ENCODE data around the gene MUC4. TPM values are rescaled to one million over a fixed set of nuclear protein-coding genes. Genes with fewer than 3 reads are reported as not detected.

Gene MUC4
- total and polyA plus RNA-seq, 9 of the 15 experiments (the other 6 are each of a cell fraction or from before 2014, with no cell fraction given) = under 0.01 to 0.21 (median 0.10) TPM; not detected in 4

- 0 out of 2 replicates have a peak, but pooled peaks have one; percentile 23 for TF ChIP-seq MYC (IDR thresholded peaks at IDR 0.05; ENCODE audit: low read depth, low read length)
- 0 out of 2 replicates have a peak, but pooled peaks have one; percentile 24 for TF ChIP-seq MYC (CRISPR knock-in tag; IDR thresholded peaks at IDR 0.05; ENCODE audit: borderline replicate concordance, low read depth)
- TF ChIP-seq CTBP1 (IDR thresholded peaks at IDR 0.05; ENCODE audit: borderline replicate concordance) = no peak
- TF ChIP-seq MAZ (CRISPR knock-in tag; conservative IDR thresholded peaks at IDR 0.05 in 1 of 2, IDR thresholded peaks at IDR 0.05 in 1 of 2) = peak in 1 of 2 experiments; percentile 49; a peak in 1 of 4 replicates
- TF ChIP-seq ARID1B (IDR thresholded peaks at IDR 0.05) = peak; percentile 26; the same call in 1 of the 2 replicates
- no peak for TF ChIP-seq MAFF (IDR thresholded peaks at IDR 0.05; ENCODE audit: low read length)
- TF ChIP-seq MAFK (IDR thresholded peaks at IDR 0.05; ENCODE audit: low read length) = no peak
- no peak; a peak in 1 of 4 replicates for TF ChIP-seq FOXA3 (CRISPR knock-in tag; conservative IDR thresholded peaks at IDR 0.05 in 1 of 2, IDR thresholded peaks at IDR 0.05 in 1 of 2)
- peak; percentile 93 for TF ChIP-seq MEF2D (tag; conservative IDR thresholded peaks at IDR 0.05; ENCODE audit: low read depth)
Observed at GRCh38 chr3:195802795-195803194, 8.9 kb downstream of the MUC4 start (continued).

- Histone ChIP-seq H3K27me3 (ENCODE audit: control insufficient read depth in 2 of 2, insufficient read depth in 2 of 2, low read length in 2 of 2) (no peaks in the 10 kb centered on the region), H3K9me1 (ENCODE audit: control insufficient read depth, insufficient read depth, low read length) (no peaks in the 10 kb centered on the region), H3K4me1 (replicated peaks in 1 of 2; ENCODE audit: control insufficient read depth in 2 of 2, insufficient read depth in 2 of 2, low read length in 2 of 2) (peaks cover 50 to 52% of the 10 kb centered on the region in 2 experiments), H3K9ac (ENCODE audit: insufficient read depth in 1 of 2, low read depth in 2 of 2, low read length in 2 of 2) (peak overlapping the region; percentile 26 to 39; a peak in 3 of 4 replicates), H3K9me3 (replicated peaks; ENCODE audit: control insufficient read depth, insufficient read depth, low read depth, low read length) (no peaks in the 10 kb centered on the region), H3K4me2 (ENCODE audit: insufficient read depth, low read length) (peak overlapping the region; percentile 78; the same call in 1 of the 2 replicates), H3K36me3 (ENCODE audit: control insufficient read depth, insufficient read depth, low read length) (no peaks in the 10 kb centered on the region), H4K20me1 (replicated peaks; ENCODE audit: control insufficient read depth, insufficient read depth, low read length) (no peaks in the 10 kb centered on the region), H3K79me2 (ENCODE audit: control insufficient read depth, insufficient read depth, low read length) (no peaks in the 10 kb centered on the region), H3K4me3 (no peak overlapping the region), H2AFZ (ENCODE audit: low read depth, low read length) (peak overlapping the region; percentile 96), H3K27ac (ENCODE audit: extremely low read depth, low read depth, low read length) (peak overlapping the region; percentile 32)
- intact Hi-C loops (cut with micrococcal nuclease) (no loop called here), in situ Hi-C loops (cut with MboI) (no loop called here)
- CTCF ChIA-PET (ENCODE audit: low intra/inter-chr PET ratio) = no interaction called here
- POLR2A ChIA-PET = interaction anchor here (1.2 to 1.4 kb wide), 2 partner anchors 10 to 13 kb away, joined by 3 to 6 read pairs; no protein-coding TSS in a partner anchor
- WGBS (ENCODE audit: insufficient coverage, low coverage, missing lambda C conversion rate) = 55% methylated on average over 15 of the region's 15 CpGs
- FAIRE-seq = no peak
- no peak for DNase-seq (ENCODE audit: extremely low read depth in 1 of 4, low spot score in 3 of 4)
- BruUV-seq (replicated peaks) = no TSS peak
- no peak for ATAC-seq
- no peak for TF ChIP-seq PTBP1 (IDR thresholded peaks at IDR 0.05; ENCODE audit: low read depth, low read length)
- TF ChIP-seq MAX (CRISPR knock-in tag; IDR thresholded peaks at IDR 0.05) = 0 out of 2 replicates have a peak, but pooled peaks have one; percentile 35
- TF ChIP-seq CBX1 (IDR thresholded peaks at IDR 0.05; ENCODE audit: low read depth) = no peak
- TF ChIP-seq MLX (CRISPR knock-in tag; conservative IDR thresholded peaks at IDR 0.05) = no peak
- TF ChIP-seq SRSF1 (IDR thresholded peaks at IDR 0.05; ENCODE audit: low read depth, low read length) = no peak
- no peak for TF ChIP-seq TOE1 (IDR thresholded peaks at IDR 0.05; ENCODE audit: borderline replicate concordance)
- TF ChIP-seq TOE1 (CRISPR knock-in tag; IDR thresholded peaks at IDR 0.05; ENCODE audit: borderline replicate concordance, low read depth) = no peak
- TF ChIP-seq ESRRA (IDR thresholded peaks at IDR 0.05; ENCODE audit: borderline replicate concordance, low read depth) = no peak
- no peak for TF ChIP-seq TBL1XR1 (IDR thresholded peaks at IDR 0.05; ENCODE audit: low read length in 2 of 2)
- 0 out of 2 replicates have a peak, but pooled peaks have one; percentile 27 for TF ChIP-seq ZBTB17 (CRISPR knock-in tag; IDR thresholded peaks at IDR 0.05)
- TF ChIP-seq RBFOX2 (IDR thresholded peaks at IDR 0.05; ENCODE audit: low read depth, low read length) = 0 out of 2 replicates have a peak, but pooled peaks have one; percentile 7
Observed at GRCh38 chr3:195802261-195802701, 9.4 kb downstream of the MUC4 start.

Measured in K562 (cell line).